Body of pancreas (tissue), 4 donors: ENCODE results near the gene ZNF407. TPM values are rescaled to one million over a fixed set of nuclear protein-coding genes. Genes with fewer than 3 reads are reported as not detected.

Experiments used
- ATAC-seq: fragments of 150-250 bp; one replicate; pipeline ENCODE4 v1.9.1; 2016
- DNase-seq, 4 donors: peaks; one replicate each; pipeline ENCODE4 v3.0.0-alpha.2; 2019
- H3K27ac ChIP-seq, 4 donors: fragments of 200-600 bp; sonication (generic); 1 replicate in 3 of 4; 2 replicates in 1 of 4; pipeline versions ENCODE4 v1.5.1 to v1.6.1; 2016 to 2019; ENCODE audit warnings: mild to moderate bottlenecking in 1 of 4, mixed read lengths in 1 of 4, moderate library complexity in 1 of 4
- H3K27me3 ChIP-seq, 2 donors: fragments of 200-600 bp; sonication (generic); one replicate each; pipeline ENCODE4 v1.6.0; 2016; ENCODE audit warnings: mild to moderate bottlenecking in 1 of 2
- H3K36me3 ChIP-seq, 2 donors: fragments of 200-600 bp; sonication (generic); replicated peaks in 1 of 2; 2 replicates each; pipeline ENCODE4 v1.5.1; 2016; ENCODE audit warnings: low read depth in 2 of 2; ENCODE audit not compliant: insufficient read depth in 1 of 2
- H3K4me1 ChIP-seq: fragments of 200-600 bp; sonication (generic); one replicate; pipeline ENCODE4 v1.6.0; 2016
- H3K4me3 ChIP-seq, 2 donors: fragments of 200-600 bp; sonication (generic); 1 replicate in 1 of 2; 2 replicates in 1 of 2; pipeline ENCODE4 v1.5.1; 2016 to 2019
- H3K9me3 ChIP-seq, 3 donors: fragments of 200-600 bp; sonication (generic); 1 replicate in 2 of 3; 2 replicates in 1 of 3; pipeline ENCODE4 v1.5.1; 2016
- POLR2A ChIP-seq, 3 donors: fragments of 450-650 bp; IDR thresholded peaks; one replicate each; pipeline ENCODE4 v1.6.1; 2016; ENCODE audit warnings: antibody characterized with exemption in 3 of 3, mild to moderate bottlenecking in 2 of 3
- WGBS, 2 donors: methylation state at CpG; one replicate each; pipeline ENCODE4 v1.1.5; 2017; 5-methylcytosine and 5-hydroxymethylcytosine counted together
- intact Hi-C: fragments of 100-400 bp; cut with DNase I; formaldehyde crosslinking; loops from one replicate; pipeline ENCODE4 v1.15.1; 2023
- total RNA-seq, 2 donors: library from RNA; depleted of rRNA; stranded (reverse); fragments of >200 nt; gene quantifications; one replicate each; pipeline ENCODE4 v1.1.0, GENCODE V29; 2016
- TF ChIP-seq, protein P1 (sequence below), 7 experiments: fragments of 450-650 bp in 4 of 7; fragments of 200-600 bp in 3 of 7; sonication (generic) in 3 of 7; IDR thresholded peaks; one replicate each; pipeline ENCODE4 v1.5.1; 2016 to 2019; ENCODE audit warnings: antibody characterized with exemption in 7 of 7

The ZNF407 gene
- total RNA-seq, 2 donors from 2014 or later: 14.3 to 19.1 TPM

DNA sequence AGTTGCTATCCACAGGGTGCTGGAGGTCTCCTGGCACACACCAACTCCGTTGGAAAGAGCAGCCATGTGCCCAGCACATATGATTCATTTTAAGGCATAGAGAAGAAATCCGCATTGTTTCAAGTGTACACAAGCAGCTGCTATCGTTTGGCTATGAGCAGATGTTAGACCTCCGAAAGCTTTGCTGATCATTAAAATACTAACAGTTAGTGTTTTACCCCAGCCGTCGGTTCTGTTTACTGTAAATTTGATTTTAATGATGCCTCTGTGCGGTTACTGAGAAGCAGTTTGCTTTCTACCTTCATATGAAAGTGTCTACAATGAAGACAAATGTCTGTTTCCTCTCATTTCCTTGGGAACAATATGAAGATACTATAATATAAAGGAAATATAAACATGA is 456.4 kb downstream of the ZNF407 start:
- intact Hi-C loops: no loop called here
- Histone ChIP-seq H3K36me3 (no peaks in the 10 kb centered on the region), H3K9me3 (no peaks in the 10 kb centered on the region), H3K4me1 (no peaks in the 10 kb centered on the region), H3K4me3 (no peak overlapping the region), H3K27me3 (no peaks in the 10 kb centered on the region), H3K27ac (no peak overlapping the region)
- DNase-seq (no peak), ATAC-seq (no peak)
- TF ChIP-seq, protein P1, sequence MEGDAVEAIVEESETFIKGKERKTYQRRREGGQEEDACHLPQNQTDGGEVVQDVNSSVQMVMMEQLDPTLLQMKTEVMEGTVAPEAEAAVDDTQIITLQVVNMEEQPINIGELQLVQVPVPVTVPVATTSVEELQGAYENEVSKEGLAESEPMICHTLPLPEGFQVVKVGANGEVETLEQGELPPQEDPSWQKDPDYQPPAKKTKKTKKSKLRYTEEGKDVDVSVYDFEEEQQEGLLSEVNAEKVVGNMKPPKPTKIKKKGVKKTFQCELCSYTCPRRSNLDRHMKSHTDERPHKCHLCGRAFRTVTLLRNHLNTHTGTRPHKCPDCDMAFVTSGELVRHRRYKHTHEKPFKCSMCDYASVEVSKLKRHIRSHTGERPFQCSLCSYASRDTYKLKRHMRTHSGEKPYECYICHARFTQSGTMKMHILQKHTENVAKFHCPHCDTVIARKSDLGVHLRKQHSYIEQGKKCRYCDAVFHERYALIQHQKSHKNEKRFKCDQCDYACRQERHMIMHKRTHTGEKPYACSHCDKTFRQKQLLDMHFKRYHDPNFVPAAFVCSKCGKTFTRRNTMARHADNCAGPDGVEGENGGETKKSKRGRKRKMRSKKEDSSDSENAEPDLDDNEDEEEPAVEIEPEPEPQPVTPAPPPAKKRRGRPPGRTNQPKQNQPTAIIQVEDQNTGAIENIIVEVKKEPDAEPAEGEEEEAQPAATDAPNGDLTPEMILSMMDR (IDR thresholded peaks at IDR 0.05): no peak
- TF ChIP-seq POLR2A (IDR thresholded peaks at IDR 0.05): no peak
- 75 to 81% methylated on average over 7 of the region's 7 CpGs for WGBS, 2 donors

DNA sequence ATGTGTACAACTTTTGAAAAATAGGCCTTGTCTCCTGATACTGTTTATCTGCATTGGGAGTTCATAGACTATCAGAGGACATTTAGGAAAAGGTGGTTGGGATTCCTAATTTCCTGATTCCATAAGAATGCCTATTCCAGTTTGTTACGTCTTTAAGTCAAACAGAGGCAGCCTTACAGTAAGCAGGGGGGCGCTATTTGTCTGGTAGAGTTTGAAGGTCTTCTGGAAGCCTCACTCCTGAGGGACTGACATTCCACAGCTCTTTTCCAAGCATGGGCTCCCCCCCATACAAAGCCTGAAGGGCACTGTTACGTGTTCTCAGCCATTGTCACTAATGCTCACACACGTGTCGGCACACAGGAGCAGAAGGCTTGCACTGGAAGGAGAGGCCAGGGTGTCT is 456.9 kb downstream of the ZNF407 start:
- Histone ChIP-seq H3K27ac (no peak overlapping the region), H3K4me1 (no peaks in the 10 kb centered on the region), H3K27me3 (no peaks in the 10 kb centered on the region), H3K4me3 (no peak overlapping the region), H3K9me3 (no peaks in the 10 kb centered on the region), H3K36me3 (no peaks in the 10 kb centered on the region)
- whole genome bisulfite sequencing, 2 donors: 94 to 95% methylated on average over 5 of the region's 5 CpGs
- DNase-seq (no peak), ATAC-seq (no peak)
- intact Hi-C loops: no loop called here
- no peak for TF ChIP-seq POLR2A (IDR thresholded peaks at IDR 0.05)
- TF ChIP-seq, protein P1 (IDR thresholded peaks at IDR 0.05): no peak

DNA sequence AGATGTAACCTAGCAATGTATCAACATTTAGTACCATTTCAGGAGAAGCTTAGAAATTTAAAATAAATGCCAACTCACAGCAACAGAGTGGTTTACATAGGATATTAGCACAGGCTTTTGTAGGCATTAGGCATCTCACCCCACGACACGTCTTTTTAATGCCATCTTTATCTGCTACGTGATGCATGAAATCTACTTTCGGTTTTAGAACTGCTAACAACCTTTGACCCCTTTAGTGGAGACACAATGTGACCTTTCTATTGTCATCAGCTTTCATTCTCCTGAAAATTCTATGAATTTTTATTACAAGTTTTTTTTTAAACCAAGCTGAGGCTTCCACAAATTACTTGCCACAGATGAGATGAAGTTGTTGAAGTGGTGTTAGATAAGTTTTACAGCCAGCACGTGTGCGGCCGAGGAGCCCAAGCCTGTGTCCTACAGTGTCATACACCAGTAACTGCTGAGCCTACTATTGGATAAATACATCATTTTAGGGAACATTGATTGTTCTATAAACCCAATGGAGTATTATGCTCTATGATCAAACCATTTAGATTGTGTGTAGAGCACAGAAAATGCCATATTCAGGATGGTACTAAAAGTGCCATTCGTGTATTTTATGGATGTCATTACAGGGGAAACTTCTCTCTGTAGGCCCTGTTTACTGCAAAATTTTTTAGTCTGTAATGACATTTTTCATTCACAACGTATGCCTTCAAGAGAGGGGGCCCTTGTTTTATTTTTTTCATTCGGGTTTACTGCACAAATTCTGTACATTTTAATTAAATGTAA is 459.7 kb downstream of the ZNF407 start:
- H3K27me3 ChIP-seq: no peaks in the 10 kb centered on the region
- intact Hi-C loops: no loop called here
- H3K36me3 ChIP-seq: no peaks in the 10 kb centered on the region
- TF ChIP-seq, protein P1 (IDR thresholded peaks at IDR 0.05): no peak
- no peak for TF ChIP-seq POLR2A (IDR thresholded peaks at IDR 0.05)
- ATAC-seq (no peak), DNase-seq (no peak)
- 85 to 91% methylated on average over 10 of the region's 10 CpGs for WGBS, 2 donors
- no peaks in the 10 kb centered on the region for H3K4me1 ChIP-seq
- H3K27ac ChIP-seq: no peak overlapping the region
- no peak overlapping the region for H3K4me3 ChIP-seq
- H3K9me3 ChIP-seq: no peaks in the 10 kb centered on the region

DNA sequence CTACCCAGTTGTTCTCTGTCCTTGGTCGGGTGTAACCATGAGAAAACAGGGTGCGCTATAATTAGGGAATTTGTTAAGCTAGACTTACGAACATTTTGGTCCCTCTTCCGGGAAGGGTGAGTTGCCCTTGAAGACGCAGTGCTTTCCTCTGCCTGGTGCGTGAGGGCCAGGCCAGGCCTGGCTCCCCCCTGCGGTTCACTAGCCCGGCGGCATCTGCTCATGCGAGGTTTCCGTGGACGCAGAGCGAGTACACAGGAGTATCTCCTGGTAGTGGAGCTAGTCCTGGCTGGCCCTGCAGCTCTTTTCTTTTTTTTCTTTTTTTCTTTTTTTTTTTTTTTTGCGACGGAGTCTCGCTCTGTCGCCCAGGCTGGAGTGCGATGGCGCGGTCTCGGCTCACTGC is 462.5 kb downstream of the ZNF407 start:
- ATAC-seq (no peak), DNase-seq (no peak)
- no peak for TF ChIP-seq POLR2A (IDR thresholded peaks at IDR 0.05)
- TF ChIP-seq, protein P1 (IDR thresholded peaks at IDR 0.05): no peak
- Histone ChIP-seq H3K27me3 (no peaks in the 10 kb centered on the region), H3K27ac (no peak overlapping the region), H3K4me1 (no peaks in the 10 kb centered on the region), H3K36me3 (peaks cover 3 to 5% of the 10 kb centered on the region in 2 donors), H3K4me3 (no peak overlapping the region), H3K9me3 (no peaks in the 10 kb centered on the region)
- intact Hi-C loops: no loop called here
- 95 to 98% methylated on average over 20 to 21 of the region's 21 CpGs for WGBS, 2 donors
